OCI-LY7 (cell line): ENCODE results near the gene B3GALT2. TPM values are rescaled to one million over a fixed set of nuclear protein-coding genes. Genes with fewer than 3 reads are reported as not detected.

Experiments
- BruUV-seq: library from RNA; stranded (reverse); fragments of 400-500 nt; replicated peaks from 2 replicates; lab custom pipeline; 2021; lab: Mats Ljungman, UMichigan
- CTCF ChIA-PET: fragments of 300-600 bp; sonication (Branson Sonifier 250); formaldehyde crosslinking; loops from one replicate; lab custom pipeline; 2022; ENCODE audit warnings: antibody characterized with exemption; ENCODE audit not compliant: unreplicated experiment; lab: Charles Lee
- POLR2A ChIA-PET: fragments of 300-600 bp; sonication (Branson Sonifier 250); formaldehyde crosslinking; loops from one replicate; lab custom pipeline; 2022; ENCODE audit warnings: antibody characterized with exemption; lab: Charles Lee
- DNase-seq: peaks from one replicate; pipeline ENCODE4 v3.0.0-alpha.2; 2015; ENCODE audit warnings: low spot score
- H2AFZ ChIP-seq: fragments of 200-600 bp; sonication (generic), shearing (Covaris generic); 2 replicates; pipeline ENCODE4 v1.6.1; 2014; ENCODE audit warnings: mild to moderate bottlenecking, antibody characterized with exemption, low read length, moderate library complexity
- H3K27ac ChIP-seq: fragments of 200-600 bp; sonication (generic); 2 replicates; pipeline ENCODE4 v1.5.1; 2014; ENCODE audit warnings: mixed run types, low read depth, mild to moderate bottlenecking, moderate library complexity, low read length, inconsistent platforms; ENCODE audit not compliant: poor library complexity, severe bottlenecking
- H3K36me3 ChIP-seq: fragments of 200-600 bp; sonication (generic); 2 replicates; pipeline ENCODE4 v1.6.1; 2014; ENCODE audit warnings: mild to moderate bottlenecking, antibody characterized with exemption, low read length, moderate library complexity, mixed read lengths; ENCODE audit not compliant: insufficient read depth
- H3K4me1 ChIP-seq: fragments of 200-600 bp; sonication (generic); 2 replicates; pipeline ENCODE4 v1.5.1; 2014; ENCODE audit warnings: mild to moderate bottlenecking, low read length; ENCODE audit not compliant: insufficient read depth, poor library complexity, severe bottlenecking
- H3K4me2 ChIP-seq: fragments of 200-600 bp; sonication (generic); 2 replicates; pipeline ENCODE4 v1.6.1; 2014; ENCODE audit warnings: mild to moderate bottlenecking, low read length
- H3K4me3 ChIP-seq: fragments of 200-600 bp; sonication (generic); 2 replicates; pipeline ENCODE4 v1.5.1; 2014; ENCODE audit warnings: mild to moderate bottlenecking, low read depth, low read length; ENCODE audit not compliant: poor library complexity, severe bottlenecking
- H3K79me2 ChIP-seq: fragments of 200-600 bp; sonication (generic); 2 replicates; pipeline ENCODE4 v1.6.1; 2016; ENCODE audit warnings: low read depth, mild to moderate bottlenecking, low read length, moderate library complexity, mixed read lengths; ENCODE audit not compliant: insufficient read depth
- H3K9me2 ChIP-seq: fragments of 200-600 bp; sonication (generic); 2 replicates; pipeline ENCODE4 v1.6.1; 2016; ENCODE audit warnings: mild to moderate bottlenecking, low read length, mixed read lengths; ENCODE audit not compliant: insufficient read depth
- H3K9me3 ChIP-seq: fragments of 200-600 bp; sonication (generic); 2 replicates; pipeline ENCODE4 v1.6.1; 2014; ENCODE audit warnings: mild to moderate bottlenecking, mixed run types, low read length, mixed read lengths
- H4K20me1 ChIP-seq: fragments of 200-600 bp; sonication (generic); 2 replicates; pipeline ENCODE4 v1.6.1; 2014; ENCODE audit warnings: mild to moderate bottlenecking, antibody characterized with exemption, low read length, moderate library complexity, mixed read lengths; ENCODE audit not compliant: insufficient read depth
- CTCF ChIP-seq: fragments of 200-600 bp; sonication (generic); conservative IDR thresholded peaks from 2 replicates; pipeline ENCODE4 v1.5.1; 2014; ENCODE audit warnings: mild to moderate bottlenecking, antibody characterized with exemption, low read length, moderate library complexity, mixed read lengths
- EZH2phosphoT487 ChIP-seq: fragments of 200-600 bp; sonication (generic); IDR thresholded peaks from 2 replicates; pipeline ENCODE4 v1.6.1; 2018; ENCODE audit warnings: low read depth, borderline replicate concordance, mild to moderate bottlenecking, mixed run types, antibody characterized with exemption, low read length, moderate library complexity, mixed read lengths
- intact Hi-C: fragments of 100-400 bp; cut with micrococcal nuclease; formaldehyde crosslinking; loops from one replicate; pipeline ENCODE4 v1.10.0; 2022; ENCODE audit not compliant: unreplicated experiment
- total RNA-seq, 2 experiments: library from RNA; depleted of rRNA in 1 of 2; stranded (reverse); fragments of >200 nt in 1 of 2; shearing (Covaris generic) in 1 of 2; gene quantifications; 2 replicates each; pipeline ENCODE4 v1.2.3, GENCODE V29; 2014 to 2022

B3GALT2 gene
- total RNA-seq, 2 experiments from 2014 or later, result not detected

- ChIA-PET POLR2A (interaction anchor here (1.5 kb wide), 1 partner anchor 96 kb away, joined by 3 read pairs; no protein-coding TSS in a partner anchor), CTCF (no interaction called here)
- Histone ChIP-seq H2AFZ (no peak overlapping the region), H3K4me3 (no peak overlapping the region), H3K79me2 (no peaks in the 10 kb centered on the region), H3K36me3 (peaks cover 45% of the 10 kb centered on the region), H3K4me1 (no peaks in the 10 kb centered on the region), H3K9me3 (no peaks in the 10 kb centered on the region), H3K27ac (no peak overlapping the region), H3K9me2 (no peaks in the 10 kb centered on the region), H3K4me2 (no peak overlapping the region), H4K20me1 (no peaks in the 10 kb centered on the region)
- BruUV-seq, result no TSS peak
- no peak for DNase-seq
- intact Hi-C loops, result no loop called here
- no peak for TF ChIP-seq EZH2phosphoT487
- TF ChIP-seq CTCF, result no peak
Measured at GRCh38 chr1:193219391-193219790, 33.0 kb upstream of the B3GALT2 start.

- H3K9me2 ChIP-seq, result no peaks in the 10 kb centered on the region
- H3K9me3 ChIP-seq, result no peaks in the 10 kb centered on the region
- ChIA-PET CTCF (no interaction called here), POLR2A (interaction anchor here (0.5 to 0.8 kb wide), 2 partner anchors 14 to 838 kb away, joined by 3 read pairs; no protein-coding TSS in a partner anchor)
- H3K27ac ChIP-seq, result no peak overlapping the region
- no peak overlapping the region for H3K4me2 ChIP-seq
- peaks cover 57% of the 10 kb centered on the region for H3K36me3 ChIP-seq
- no peaks in the 10 kb centered on the region for H3K79me2 ChIP-seq
- DNase-seq, result no peak
- no peak overlapping the region for H2AFZ ChIP-seq
- TF ChIP-seq EZH2phosphoT487 (no peak), CTCF (no peak)
- H3K4me3 ChIP-seq, result no peak overlapping the region
- intact Hi-C loops, result no loop called here
- no TSS peak for BruUV-seq
- H4K20me1 ChIP-seq, result no peaks in the 10 kb centered on the region
- no peaks in the 10 kb centered on the region for H3K4me1 ChIP-seq
Measured at GRCh38 chr1:193216920-193217319, 30.5 kb upstream of the B3GALT2 start.

- Histone ChIP-seq H3K36me3 (peaks cover 64% of the 10 kb centered on the region), H3K4me1 (no peaks in the 10 kb centered on the region), H4K20me1 (no peaks in the 10 kb centered on the region), H2AFZ (no peak overlapping the region), H3K4me2 (no peak overlapping the region), H3K79me2 (no peaks in the 10 kb centered on the region), H3K9me3 (no peaks in the 10 kb centered on the region), H3K4me3 (no peak overlapping the region), H3K9me2 (no peaks in the 10 kb centered on the region), H3K27ac (no peak overlapping the region)
- ChIA-PET CTCF (no interaction called here), POLR2A (interaction anchor here (0.6 kb wide), 1 partner anchor 13 kb away, joined by 3 read pairs; no protein-coding TSS in a partner anchor)
- TF ChIP-seq CTCF (no peak), EZH2phosphoT487 (no peak)
- no peak for DNase-seq
- BruUV-seq, result no TSS peak
- intact Hi-C loops, result no loop called here
Measured at GRCh38 chr1:193213998-193214397, 27.6 kb upstream of the B3GALT2 start.
